OCI-LY1 (cell line): ENCODE results near the gene PCGF3.

Experiments
- H2AFZ ChIP-seq: fragments of 200-600 bp; sonication (generic), shearing (Covaris generic); 2 replicates; pipeline ENCODE4 v1.6.0; 2014; ENCODE audit warnings: antibody characterized with exemption, mild to moderate bottlenecking, low read length
- H3F3A ChIP-seq: fragments of 200-600 bp; sonication (generic), shearing (Covaris generic); 2 replicates; pipeline ENCODE4 v1.6.0; 2014; ENCODE audit warnings: mild to moderate bottlenecking, antibody characterized with exemption, low read length, moderate library complexity; ENCODE audit not compliant: insufficient read depth
- H3K27ac ChIP-seq: fragments of 200-600 bp; sonication (generic); 2 replicates; pipeline ENCODE4 v1.5.1; 2014; ENCODE audit warnings: low read length, mixed run types, mild to moderate bottlenecking, low read depth; ENCODE audit not compliant: poor library complexity, severe bottlenecking
- H3K27me3 ChIP-seq: fragments of 200-600 bp; sonication (generic); 2 replicates; pipeline ENCODE4 v1.6.0; 2014; ENCODE audit warnings: antibody characterized with exemption, mild to moderate bottlenecking, low read length, moderate library complexity; ENCODE audit not compliant: insufficient read depth
- H3K36me3 ChIP-seq: fragments of 200-600 bp; sonication (generic); 2 replicates; pipeline ENCODE4 v1.6.1; 2014; ENCODE audit warnings: mild to moderate bottlenecking, antibody characterized with exemption, low read length, moderate library complexity, mixed read lengths; ENCODE audit not compliant: insufficient read depth
- H3K4me1 ChIP-seq: fragments of 200-600 bp; sonication (generic); 2 replicates; pipeline ENCODE4 v1.5.1; 2014; ENCODE audit warnings: mild to moderate bottlenecking, low read length, moderate library complexity; ENCODE audit not compliant: insufficient read depth, severe bottlenecking
- H3K4me2 ChIP-seq: fragments of 200-600 bp; sonication (generic), shearing (Covaris generic); 2 replicates; pipeline ENCODE4 v1.6.1; 2014; ENCODE audit warnings: low read length
- H3K4me3 ChIP-seq: fragments of 200-600 bp; sonication (generic); 2 replicates; pipeline ENCODE4 v1.5.1; 2014; ENCODE audit warnings: low read length, low read depth, mild to moderate bottlenecking, mixed read lengths; ENCODE audit not compliant: poor library complexity, severe bottlenecking
- H3K79me2 ChIP-seq: fragments of 200-600 bp; shearing (Covaris generic); 2 replicates; pipeline ENCODE4 v1.6.1; 2016; ENCODE audit warnings: mixed run types, low read length, mixed read lengths; ENCODE audit not compliant: insufficient read depth
- H3K9ac ChIP-seq: fragments of 200-600 bp; sonication (generic), shearing (Covaris generic); 2 replicates; pipeline ENCODE4 v1.6.1; 2014; ENCODE audit warnings: mild to moderate bottlenecking, low read length, mixed read lengths
- H3K9me2 ChIP-seq: fragments of 200-600 bp; sonication (generic), shearing (Covaris generic); 2 replicates; pipeline ENCODE4 v1.6.1; 2014; ENCODE audit warnings: low read depth, mild to moderate bottlenecking, low read length, mixed read lengths
- H3K9me3 ChIP-seq: fragments of 200-600 bp; shearing (Covaris generic); 2 replicates; pipeline ENCODE4 v1.6.1; 2014; ENCODE audit warnings: low read length, mixed read lengths
- H4K20me1 ChIP-seq: fragments of 200-600 bp; sonication (generic), shearing (Covaris generic); 2 replicates; pipeline ENCODE4 v1.6.0; 2016; ENCODE audit warnings: mild to moderate bottlenecking, low read length; ENCODE audit not compliant: insufficient read depth
- EZH2 ChIP-seq: fragments of 200-600 bp; sonication (generic), shearing (Covaris generic); IDR thresholded peaks from 2 replicates; pipeline ENCODE4 v1.8.0; 2017; ENCODE audit warnings: borderline replicate concordance, mixed run types, mild to moderate bottlenecking, antibody characterized with exemption, low read length, moderate library complexity, mixed read lengths
- TF ChIP-seq, protein P1 (sequence below): fragments of 200-600 bp; sonication (generic), shearing (Covaris generic); IDR thresholded peaks from 2 replicates; pipeline ENCODE4 v1.5.1; 2017; ENCODE audit warnings: mild to moderate bottlenecking, antibody characterized with exemption, low read length, moderate library complexity, mixed read lengths

Gene PCGF3

DNA sequence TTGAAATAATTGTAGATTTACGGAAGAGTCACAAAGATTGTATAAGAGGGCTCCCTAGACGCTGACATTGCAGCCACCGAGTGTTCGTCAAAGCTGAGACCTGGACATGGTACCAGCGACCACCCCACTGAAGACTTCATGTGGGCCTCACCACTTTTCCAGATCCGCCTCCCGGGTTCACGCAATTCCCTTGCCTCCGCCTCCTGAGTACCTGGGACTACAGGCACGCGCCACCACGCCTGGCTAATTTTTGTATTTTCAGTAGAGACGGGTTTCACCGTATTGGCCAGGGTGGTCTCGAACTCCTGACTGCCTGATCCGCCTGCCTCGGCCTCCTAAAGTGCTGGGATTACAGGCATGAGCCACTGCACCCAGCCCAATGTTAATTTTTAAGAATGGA, 90.6 kb downstream of the PCGF3 start:
- Histone ChIP-seq H3K9me2 (no peaks in the 10 kb centered on the region), H3K79me2 (no peaks in the 10 kb centered on the region), H3K4me3 (no peak overlapping the region), H4K20me1 (no peaks in the 10 kb centered on the region), H2AFZ (no peak overlapping the region), H3K27ac (no peak overlapping the region), H3K9ac (no peak overlapping the region), H3K4me2 (no peak overlapping the region), H3K27me3 (no peaks in the 10 kb centered on the region), H3F3A (no peaks in the 10 kb centered on the region), H3K9me3 (no peaks in the 10 kb centered on the region), H3K36me3 (no peaks in the 10 kb centered on the region), H3K4me1 (peaks cover 39% of the 10 kb centered on the region)
- TF ChIP-seq, protein P1, sequence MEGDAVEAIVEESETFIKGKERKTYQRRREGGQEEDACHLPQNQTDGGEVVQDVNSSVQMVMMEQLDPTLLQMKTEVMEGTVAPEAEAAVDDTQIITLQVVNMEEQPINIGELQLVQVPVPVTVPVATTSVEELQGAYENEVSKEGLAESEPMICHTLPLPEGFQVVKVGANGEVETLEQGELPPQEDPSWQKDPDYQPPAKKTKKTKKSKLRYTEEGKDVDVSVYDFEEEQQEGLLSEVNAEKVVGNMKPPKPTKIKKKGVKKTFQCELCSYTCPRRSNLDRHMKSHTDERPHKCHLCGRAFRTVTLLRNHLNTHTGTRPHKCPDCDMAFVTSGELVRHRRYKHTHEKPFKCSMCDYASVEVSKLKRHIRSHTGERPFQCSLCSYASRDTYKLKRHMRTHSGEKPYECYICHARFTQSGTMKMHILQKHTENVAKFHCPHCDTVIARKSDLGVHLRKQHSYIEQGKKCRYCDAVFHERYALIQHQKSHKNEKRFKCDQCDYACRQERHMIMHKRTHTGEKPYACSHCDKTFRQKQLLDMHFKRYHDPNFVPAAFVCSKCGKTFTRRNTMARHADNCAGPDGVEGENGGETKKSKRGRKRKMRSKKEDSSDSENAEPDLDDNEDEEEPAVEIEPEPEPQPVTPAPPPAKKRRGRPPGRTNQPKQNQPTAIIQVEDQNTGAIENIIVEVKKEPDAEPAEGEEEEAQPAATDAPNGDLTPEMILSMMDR: no peak
- TF ChIP-seq EZH2: no peak

DNA sequence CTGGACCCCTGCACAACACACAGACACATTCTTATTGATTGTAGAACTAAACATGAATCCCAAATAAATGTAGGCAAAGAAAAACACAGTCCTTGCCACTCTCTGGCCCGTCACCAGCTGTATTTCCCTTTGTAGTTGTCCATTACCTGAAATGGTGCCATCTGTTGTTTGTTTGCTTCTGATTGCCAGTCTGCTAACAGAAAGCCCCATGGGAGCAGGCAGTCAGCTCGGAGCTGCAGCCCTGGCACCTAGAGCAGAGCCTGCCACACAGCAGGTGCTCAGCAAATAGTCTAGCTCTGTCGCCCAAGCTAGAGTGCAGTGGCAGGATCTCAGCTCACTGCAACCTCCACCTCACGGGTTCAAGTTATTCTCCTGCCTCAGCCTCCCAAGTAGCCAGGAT, 91.4 kb downstream of the PCGF3 start:
- H3K79me2 ChIP-seq: no peaks in the 10 kb centered on the region
- peak overlapping the region; percentile 67 for H3K27ac ChIP-seq
- H3F3A ChIP-seq: no peaks in the 10 kb centered on the region
- TF ChIP-seq, protein P1: no peak
- TF ChIP-seq EZH2: no peak
- H3K9me2 ChIP-seq: no peaks in the 10 kb centered on the region
- no peaks in the 10 kb centered on the region for H3K27me3 ChIP-seq
- peaks cover 39% of the 10 kb centered on the region for H3K4me1 ChIP-seq
- no peaks in the 10 kb centered on the region for H4K20me1 ChIP-seq
- H3K9ac ChIP-seq: no peak overlapping the region
- no peaks in the 10 kb centered on the region for H3K9me3 ChIP-seq
- no peak overlapping the region for H3K4me3 ChIP-seq
- H3K36me3 ChIP-seq: no peaks in the 10 kb centered on the region
- no peak overlapping the region for H2AFZ ChIP-seq
- no peak overlapping the region for H3K4me2 ChIP-seq

DNA sequence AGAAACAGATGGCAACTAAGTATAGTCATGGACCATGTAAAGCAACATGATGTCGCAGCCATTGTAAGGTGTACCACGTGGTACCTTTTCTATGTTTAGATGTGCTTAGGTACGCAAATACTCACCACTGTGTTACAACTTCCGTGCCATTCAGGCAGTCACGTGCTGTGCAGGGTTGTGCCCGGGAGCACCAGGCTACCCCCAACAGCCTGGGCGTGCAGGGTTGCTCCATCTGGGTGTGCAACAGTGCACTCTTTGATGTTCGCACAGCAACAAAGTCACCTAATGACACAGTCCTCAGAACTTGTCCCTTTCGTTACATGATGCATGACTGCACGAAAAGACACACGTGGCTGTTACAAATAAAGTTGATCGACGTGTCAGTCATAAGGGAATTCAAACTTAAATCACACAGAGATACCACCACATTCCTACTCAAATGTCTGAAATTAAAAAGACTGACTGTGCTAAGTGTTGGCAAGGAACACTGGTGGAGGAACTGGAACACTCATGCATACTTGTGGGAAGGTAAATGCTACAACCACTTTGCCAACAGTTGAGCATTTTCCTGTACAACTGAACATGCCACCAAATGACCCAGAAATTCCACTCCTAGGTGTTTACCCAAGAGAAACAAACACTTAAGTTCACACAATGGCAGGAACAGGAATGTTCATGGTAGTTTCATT, 95.9 kb downstream of the PCGF3 start:
- Histone ChIP-seq H3K9me2 (no peaks in the 10 kb centered on the region), H3K36me3 (no peaks in the 10 kb centered on the region), H3K4me2 (no peak overlapping the region), H4K20me1 (no peaks in the 10 kb centered on the region), H3F3A (no peaks in the 10 kb centered on the region), H3K4me3 (no peak overlapping the region), H3K27ac (no peak overlapping the region), H3K27me3 (no peaks in the 10 kb centered on the region), H2AFZ (no peak overlapping the region), H3K79me2 (no peaks in the 10 kb centered on the region), H3K4me1 (peaks cover 5% of the 10 kb centered on the region), H3K9ac (no peak overlapping the region), H3K9me3 (no peaks in the 10 kb centered on the region)
- TF ChIP-seq, protein P1: no peak
- no peak for TF ChIP-seq EZH2
